ENCODE results near the gene GAL.

GAL gene

GRCh38 chr11:68714060-68714856, 29.9 kb downstream of the GAL start:
- DNase-seq, result no peak

GRCh38 chr11:68715456-68716122, 31.2 kb downstream of the GAL start:
- no peak for DNase-seq

- no peak for DNase-seq
Observed at GRCh38 chr11:68721075-68721474, 36.7 kb downstream of the GAL start.

- DNase-seq, result no peak
Observed at GRCh38 chr11:68722143-68722542, 37.8 kb downstream of the GAL start.

- no peak for DNase-seq
Observed at GRCh38 chr11:68724293-68724692, 39.9 kb downstream of the GAL start.

- DNase-seq, result peak; percentile 9
Observed at GRCh38 chr11:68727783-68728182, 43.4 kb downstream of the GAL start.

GRCh38 chr11:68734111-68734510, 49.8 kb downstream of the GAL start:
- DNase-seq, result no peak

- DNase-seq, result no peak
Observed at GRCh38 chr11:68735125-68735524, 50.8 kb downstream of the GAL start.

- no peak for DNase-seq
Observed at GRCh38 chr11:68735646-68736045, 51.3 kb downstream of the GAL start.
